NK-92 (cell line): ENCODE measurements around the gene TRMT11.
"Not testable (repeated sequence)": the region's sequence is repeated elsewhere in the genome, so short reads cannot be mapped to it uniquely, and the experiment has no call there.

Source experiments
- DNase-seq: peaks from one replicate; lab custom pipeline; 2025; ENCODE audit not compliant: unreplicated experiment; lab: John Stamatoyannopoulos, UW

TRMT11 gene

GRCh38 chr6:126041516-126041915 lies 55.2 kb downstream of the TRMT11 start:
- DNase-seq: no peak

DNA sequence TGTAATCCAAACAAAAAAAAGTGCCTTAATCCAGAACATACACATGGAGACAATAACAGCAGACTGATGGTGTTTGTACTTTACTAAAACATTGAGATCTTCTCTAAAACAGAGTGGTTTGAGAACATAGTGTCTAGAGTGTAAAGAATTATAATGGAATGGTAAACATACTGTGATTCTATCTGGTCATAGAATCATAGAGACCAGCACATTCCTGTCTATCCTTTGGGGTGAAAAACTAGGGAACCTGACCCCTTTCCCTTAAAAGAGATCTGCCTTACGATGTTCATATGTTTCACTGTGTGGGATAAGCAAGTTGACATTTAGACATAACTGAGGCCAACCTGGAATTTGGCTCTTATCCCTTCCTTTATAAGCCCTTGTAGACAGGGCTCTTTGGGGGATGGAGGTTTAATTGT lies 55.7 kb downstream of the TRMT11 start:
- DNase-seq: no peak

DNA sequence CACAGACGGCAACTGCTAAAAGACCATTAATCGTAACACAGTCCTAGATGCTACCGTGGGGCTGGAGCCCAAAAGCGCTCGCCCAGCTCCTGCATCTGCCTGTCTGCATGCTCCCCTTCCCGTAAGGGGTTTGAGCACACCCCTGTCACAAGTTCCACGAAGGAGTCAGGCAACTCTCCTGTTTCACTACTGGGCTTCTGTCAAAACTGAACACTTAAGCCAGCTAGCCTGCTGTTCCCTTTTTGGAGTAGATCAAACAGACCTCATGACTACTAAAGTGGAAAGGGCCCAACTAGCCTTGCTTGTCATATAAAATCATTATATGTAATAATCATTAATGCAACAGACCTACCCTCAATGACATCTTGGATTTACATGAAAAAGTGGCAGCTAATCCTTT lies 61.3 kb downstream of the TRMT11 start:
- no peak for DNase-seq

DNA sequence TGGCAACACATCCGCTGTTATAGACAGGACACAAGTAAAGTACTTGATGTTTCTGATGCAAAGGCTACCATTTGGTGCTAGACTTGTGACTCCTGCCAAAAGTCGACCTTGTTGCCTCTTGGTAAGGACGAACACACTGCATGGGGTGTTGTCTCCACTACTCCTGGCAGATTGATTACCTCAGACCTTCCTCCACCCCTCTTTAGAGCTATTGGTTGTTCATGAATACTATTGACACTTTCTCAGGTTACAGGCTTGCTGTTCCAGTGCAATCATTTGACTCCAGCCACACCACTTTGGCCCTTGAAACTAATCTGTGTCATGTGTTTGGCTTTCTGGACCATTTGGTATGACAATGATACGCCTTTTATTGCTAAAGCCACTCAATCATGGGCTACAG lies 62.3 kb downstream of the TRMT11 start:
- no peak for DNase-seq

- DNase-seq: no peak
Measured at GRCh38 chr6:126050795-126051194, 64.5 kb downstream of the TRMT11 start.

DNA sequence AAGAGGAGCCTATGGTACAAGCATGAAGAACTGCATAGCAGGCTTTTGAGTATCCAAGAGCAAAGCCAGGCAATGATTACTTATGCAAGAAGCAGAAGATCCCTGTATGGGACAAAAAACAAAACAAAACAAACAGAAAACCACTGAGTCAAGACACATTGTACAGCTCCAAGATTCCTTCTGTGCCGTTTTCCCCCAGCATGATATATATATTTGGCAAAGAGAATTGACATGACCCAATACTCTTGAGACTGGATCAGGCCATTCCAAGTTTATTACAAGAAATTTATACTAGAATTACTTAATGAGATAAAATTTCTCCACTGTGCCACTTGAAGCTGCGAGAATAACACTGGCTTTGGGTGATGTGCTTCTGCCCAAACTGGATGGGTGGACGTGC lies 65.5 kb downstream of the TRMT11 start:
- DNase-seq: no peak

GRCh38 chr6:126052485-126052884 lies 66.1 kb downstream of the TRMT11 start:
- DNase-seq: no peak

- no peak for DNase-seq
Measured at GRCh38 chr6:126054258-126054702, 67.9 kb downstream of the TRMT11 start.

DNA sequence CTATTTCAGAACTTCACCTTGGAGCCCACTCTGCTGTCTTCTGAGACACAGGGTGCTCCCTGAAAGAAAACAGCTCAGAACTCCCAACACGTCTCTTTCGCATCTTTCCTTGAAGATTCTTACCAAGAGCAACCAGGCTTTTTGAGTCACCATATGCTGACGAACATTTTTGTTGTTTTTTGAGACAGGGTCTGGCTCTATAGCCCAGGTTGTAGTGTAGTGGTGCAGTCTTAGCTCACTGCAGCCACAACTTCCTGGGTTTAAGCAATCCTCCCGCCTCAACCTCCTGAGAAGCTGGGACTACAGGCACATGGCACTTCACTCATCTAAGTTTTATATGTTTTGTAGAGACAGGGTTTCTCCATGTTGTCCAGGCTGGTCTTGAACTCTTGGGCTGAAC lies 68.5 kb downstream of the TRMT11 start:
- no peak for DNase-seq

GRCh38 chr6:126055449-126055848 lies 69.1 kb downstream of the TRMT11 start:
- no peak for DNase-seq

DNA sequence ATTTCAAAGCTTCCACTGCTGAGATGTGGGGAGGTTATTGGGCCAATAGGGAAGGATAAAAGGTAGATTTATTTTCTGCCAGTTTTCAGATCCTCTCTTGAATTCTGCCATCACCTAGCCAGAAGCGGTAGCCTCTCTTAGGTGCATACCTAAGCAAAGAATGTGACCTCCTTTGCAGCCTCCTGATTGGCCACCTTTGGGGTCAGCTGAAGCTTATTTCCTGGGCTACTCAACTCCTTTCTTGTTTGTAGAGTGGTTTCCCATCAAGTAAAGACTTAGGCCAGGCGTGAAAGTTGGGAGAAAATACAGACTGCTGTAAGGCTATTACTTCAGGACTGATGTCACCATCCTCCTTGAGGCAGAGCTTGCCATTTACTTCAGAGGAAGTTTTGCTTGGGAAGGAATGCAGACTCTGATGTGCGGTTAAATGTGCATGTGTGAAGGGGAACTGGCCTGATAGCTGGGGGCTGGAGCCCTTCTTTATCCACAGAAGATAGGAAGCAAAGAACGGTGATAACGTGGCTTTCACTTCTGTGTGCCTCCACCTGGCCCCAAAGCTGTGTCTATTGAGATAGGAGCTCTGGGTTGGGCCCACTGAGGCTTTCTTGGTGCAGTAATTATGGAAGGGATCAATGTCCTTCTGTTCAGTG lies 70.1 kb downstream of the TRMT11 start:
- DNase-seq: no peak

DNA sequence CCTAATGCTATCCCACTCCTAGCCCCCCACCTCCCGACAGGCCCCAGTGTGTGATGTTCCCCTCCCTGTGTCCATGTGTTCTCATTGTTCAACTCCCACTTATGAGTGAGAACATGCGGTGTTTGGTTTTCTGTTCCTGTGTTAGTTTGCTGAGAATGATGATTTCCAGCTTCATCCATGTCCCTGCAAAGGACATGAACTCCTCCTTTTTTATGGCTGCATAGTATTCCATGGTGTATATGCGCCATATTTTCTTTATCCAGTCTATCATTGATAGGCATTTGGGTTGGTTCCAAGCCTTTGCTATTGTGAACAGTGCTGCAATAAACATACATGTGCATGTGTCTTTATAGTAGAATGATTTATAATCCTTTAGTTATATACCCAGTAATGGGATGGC lies 71.7 kb downstream of the TRMT11 start:
- not testable (repeated sequence) for DNase-seq

GRCh38 chr6:126060400-126060799 lies 74.1 kb downstream of the TRMT11 start:
- no peak for DNase-seq

- no peak for DNase-seq
Measured at GRCh38 chr6:126063512-126064146, 77.3 kb downstream of the TRMT11 start.

- no peak for DNase-seq
Measured at GRCh38 chr6:126064257-126064747, 78.0 kb downstream of the TRMT11 start.

- no peak for DNase-seq
Measured at GRCh38 chr6:126064748-126065401, 78.5 kb downstream of the TRMT11 start.

- no peak for DNase-seq
Measured at GRCh38 chr6:126066053-126067048, 80.0 kb downstream of the TRMT11 start.

DNA sequence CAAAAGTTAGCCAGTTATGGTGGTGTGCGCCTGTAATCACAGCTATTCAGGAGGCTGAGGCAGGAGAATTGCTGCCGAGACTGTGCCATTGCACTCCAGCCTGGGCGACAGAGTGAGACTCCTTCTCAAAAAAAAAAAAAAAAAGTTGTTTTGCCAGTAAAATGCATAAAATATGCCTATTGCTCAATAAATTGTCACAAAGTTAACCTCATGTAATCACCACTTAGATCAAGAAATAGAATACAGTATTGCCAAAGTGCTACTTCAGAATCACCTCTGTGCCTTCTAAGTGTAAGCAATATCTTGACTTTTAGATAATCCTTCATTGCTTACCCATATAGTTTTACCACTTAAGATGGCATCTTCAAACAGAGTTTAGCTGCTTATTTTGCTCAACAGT lies 80.7 kb downstream of the TRMT11 start:
- no peak for DNase-seq

GRCh38 chr6:126069449-126069848 lies 83.1 kb downstream of the TRMT11 start:
- DNase-seq: no peak

DNA sequence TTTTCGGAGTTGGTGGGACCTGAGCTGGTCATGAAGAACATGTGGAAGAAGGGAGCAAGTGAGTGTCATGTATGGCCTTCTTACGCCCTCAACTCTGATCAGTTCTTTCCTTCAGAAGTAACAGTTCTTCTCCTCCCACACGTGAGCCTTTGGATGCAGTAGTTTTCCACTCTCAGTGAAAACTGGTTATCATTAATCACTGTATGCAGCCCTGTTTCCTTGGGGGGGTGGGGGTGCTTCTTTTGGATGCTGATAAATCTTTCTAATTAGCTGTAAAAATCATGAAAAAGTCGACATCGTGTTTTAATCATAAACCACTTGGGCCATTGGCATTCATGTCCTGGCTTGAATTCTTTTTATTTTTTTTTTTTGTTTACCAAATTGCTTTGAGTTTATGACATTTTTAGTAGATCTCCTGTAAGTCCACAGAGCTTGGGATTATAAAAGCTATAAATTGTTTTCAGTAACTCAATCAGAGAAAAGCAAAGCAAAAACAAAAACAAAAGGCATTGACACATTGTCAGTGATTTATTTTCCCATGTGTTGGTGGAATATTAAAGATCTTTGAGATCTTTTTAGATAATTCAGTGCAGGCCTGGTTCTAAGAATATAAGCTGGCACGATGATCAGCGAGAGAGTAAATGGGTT lies 84.8 kb downstream of the TRMT11 start:
- no peak for DNase-seq
